ENCODE results near the gene KRTAP17-1. TPM values are rescaled to one million over a fixed set of nuclear protein-coding genes. Genes with fewer than 3 reads are reported as not detected.

The KRTAP17-1 gene
- total and polyA plus RNA-seq, 2 of the 4 experiments (the other 2 are of a cell fraction): not detected

- Histone ChIP-seq H2BK5ac (ENCODE audit: low read depth, low read length, poor library complexity, severe bottlenecking) (no peak overlapping the region), H3K9ac (ENCODE audit: low read depth, low read length) (no peak overlapping the region), H3K4me3 (ENCODE audit: insufficient read depth, low read depth, low read length) (no peak overlapping the region), H4K8ac (ENCODE audit: low read depth in 2 of 2, low read length in 2 of 2) (no peak overlapping the region), H2AFZ (replicated peaks; ENCODE audit: low read length, poor library complexity) (no peak overlapping the region), H3K18ac (ENCODE audit: low read depth, low read length) (no peak overlapping the region), H3K14ac (replicated peaks; ENCODE audit: low read depth, low read length) (no peak overlapping the region), H3K56ac (ENCODE audit: extremely low read depth, insufficient read depth, low read length) (no peak overlapping the region), H2AK5ac (ENCODE audit: low read depth, low read length) (no peak overlapping the region), H4K20me1 (ENCODE audit: insufficient read depth, low read length) (no peaks in the 10 kb centered on the region), H3K36me3 (ENCODE audit: control insufficient read depth, insufficient read depth, low read length) (no peaks in the 10 kb centered on the region), H3K9me1 (ENCODE audit: insufficient read depth, low read length) (peaks cover 5% of the 10 kb centered on the region; the same call in 1 of the 2 replicates), H4K5ac (ENCODE audit: low read depth, low read length) (no peak overlapping the region), H3K4me1 (ENCODE audit: control insufficient read depth, insufficient read depth, low read length) (no peaks in the 10 kb centered on the region), H2BK15ac (ENCODE audit: low read depth, low read length) (no peak overlapping the region), H2AK9ac (replicated peaks; ENCODE audit: low read depth, low read length, poor library complexity) (no peak overlapping the region), H3K27me3 (ENCODE audit: control insufficient read depth, insufficient read depth, low read length) (peaks cover 2% of the 10 kb centered on the region; the same call in 1 of the 2 replicates), H2BK20ac (ENCODE audit: low read depth, low read length) (no peak overlapping the region), H3K23ac (ENCODE audit: low read depth, low read length) (no peak overlapping the region), H3K4ac (ENCODE audit: low read depth, low read length) (no peak overlapping the region), H3K79me1 (ENCODE audit: low read depth in 1 of 2, low read length in 2 of 2) (no peaks in the 10 kb centered on the region), H2BK120ac (ENCODE audit: low read depth, low read length) (no peak overlapping the region), H3K9me3 (ENCODE audit: control insufficient read depth, insufficient read depth, low read length) (no peaks in the 10 kb centered on the region), H3K27ac (ENCODE audit: insufficient read depth, low read length) (no peak overlapping the region), H4K91ac (ENCODE audit: insufficient read depth, low read depth, low read length) (no peak overlapping the region), H3K4me2 (ENCODE audit: low read depth, low read length) (no peak overlapping the region)
- TF ChIP-seq MAZ (IDR thresholded peaks at IDR 0.05; ENCODE audit: borderline replicate concordance, low read depth, low read length) (no peak), MXI1 (IDR thresholded peaks at IDR 0.05; ENCODE audit: borderline replicate concordance, low read depth, low read length) (no peak), RCOR1 (IDR thresholded peaks at IDR 0.05; ENCODE audit: insufficient replicate concordance, low read length) (no peak), FOS (IDR thresholded peaks at IDR 0.05; ENCODE audit: low read depth, low read length) (no peak), BHLHE40 (IDR thresholded peaks at IDR 0.05; ENCODE audit: low read depth, low read length) (no peak), MAFK (IDR thresholded peaks at IDR 0.05; ENCODE audit: low read depth, low read length) (no peak), POLR2A (IDR thresholded peaks at IDR 0.05; ENCODE audit: low read depth, low read length) (no peak), CEBPB (IDR thresholded peaks at IDR 0.05; ENCODE audit: low read depth, low read length) (no peak), NFE2L2 (IDR thresholded peaks at IDR 0.05; ENCODE audit: low read depth, low read length) (no peak), USF2 (IDR thresholded peaks at IDR 0.05; ENCODE audit: low read depth, low read length) (no peak), RFX5 (IDR thresholded peaks at IDR 0.05; ENCODE audit: low read depth, low read length) (no peak), SMC3 (IDR thresholded peaks at IDR 0.05; ENCODE audit: low read depth, low read length) (no peak)
- TF ChIP-seq, protein P1, sequence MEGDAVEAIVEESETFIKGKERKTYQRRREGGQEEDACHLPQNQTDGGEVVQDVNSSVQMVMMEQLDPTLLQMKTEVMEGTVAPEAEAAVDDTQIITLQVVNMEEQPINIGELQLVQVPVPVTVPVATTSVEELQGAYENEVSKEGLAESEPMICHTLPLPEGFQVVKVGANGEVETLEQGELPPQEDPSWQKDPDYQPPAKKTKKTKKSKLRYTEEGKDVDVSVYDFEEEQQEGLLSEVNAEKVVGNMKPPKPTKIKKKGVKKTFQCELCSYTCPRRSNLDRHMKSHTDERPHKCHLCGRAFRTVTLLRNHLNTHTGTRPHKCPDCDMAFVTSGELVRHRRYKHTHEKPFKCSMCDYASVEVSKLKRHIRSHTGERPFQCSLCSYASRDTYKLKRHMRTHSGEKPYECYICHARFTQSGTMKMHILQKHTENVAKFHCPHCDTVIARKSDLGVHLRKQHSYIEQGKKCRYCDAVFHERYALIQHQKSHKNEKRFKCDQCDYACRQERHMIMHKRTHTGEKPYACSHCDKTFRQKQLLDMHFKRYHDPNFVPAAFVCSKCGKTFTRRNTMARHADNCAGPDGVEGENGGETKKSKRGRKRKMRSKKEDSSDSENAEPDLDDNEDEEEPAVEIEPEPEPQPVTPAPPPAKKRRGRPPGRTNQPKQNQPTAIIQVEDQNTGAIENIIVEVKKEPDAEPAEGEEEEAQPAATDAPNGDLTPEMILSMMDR (conservative IDR thresholded peaks at IDR 0.05; ENCODE audit: low read depth, low read length): no peak
- in situ Hi-C loops (cut with MboI; ENCODE audit: low sequenced_read_pairs): no loop called here
- intact Hi-C loops (cut with micrococcal nuclease): no loop called here
- WGBS, 2 experiments (ENCODE audit: extremely low coverage in 2 of 2, insufficient read length in 1 of 2): 80% methylated on average over 2 of the region's 4 CpGs; no CpG with 5 or more reads in 1 of the 2 experiments
- dilution Hi-C loops (cut with HindIII; ENCODE audit: low sequenced_read_pairs, unreplicated experiment): no loop called here
- no peak for DNase-seq
- CTCF ChIA-PET: no interaction called here
- no TSS peak for BruUV-seq (replicated peaks)
- ATAC-seq (ENCODE audit: low read depth): no peak
- POLR2A ChIA-PET (ENCODE audit: unreplicated experiment): no interaction called here
Observed at GRCh38 chr17:41302981-41303380, 12.5 kb downstream of the KRTAP17-1 start.
